ENCODE measurements around the gene PTTG1IP.
A peak's percentile ranks its signal among the peaks of the same experiment; 100 is the strongest.

Gene PTTG1IP

DNA sequence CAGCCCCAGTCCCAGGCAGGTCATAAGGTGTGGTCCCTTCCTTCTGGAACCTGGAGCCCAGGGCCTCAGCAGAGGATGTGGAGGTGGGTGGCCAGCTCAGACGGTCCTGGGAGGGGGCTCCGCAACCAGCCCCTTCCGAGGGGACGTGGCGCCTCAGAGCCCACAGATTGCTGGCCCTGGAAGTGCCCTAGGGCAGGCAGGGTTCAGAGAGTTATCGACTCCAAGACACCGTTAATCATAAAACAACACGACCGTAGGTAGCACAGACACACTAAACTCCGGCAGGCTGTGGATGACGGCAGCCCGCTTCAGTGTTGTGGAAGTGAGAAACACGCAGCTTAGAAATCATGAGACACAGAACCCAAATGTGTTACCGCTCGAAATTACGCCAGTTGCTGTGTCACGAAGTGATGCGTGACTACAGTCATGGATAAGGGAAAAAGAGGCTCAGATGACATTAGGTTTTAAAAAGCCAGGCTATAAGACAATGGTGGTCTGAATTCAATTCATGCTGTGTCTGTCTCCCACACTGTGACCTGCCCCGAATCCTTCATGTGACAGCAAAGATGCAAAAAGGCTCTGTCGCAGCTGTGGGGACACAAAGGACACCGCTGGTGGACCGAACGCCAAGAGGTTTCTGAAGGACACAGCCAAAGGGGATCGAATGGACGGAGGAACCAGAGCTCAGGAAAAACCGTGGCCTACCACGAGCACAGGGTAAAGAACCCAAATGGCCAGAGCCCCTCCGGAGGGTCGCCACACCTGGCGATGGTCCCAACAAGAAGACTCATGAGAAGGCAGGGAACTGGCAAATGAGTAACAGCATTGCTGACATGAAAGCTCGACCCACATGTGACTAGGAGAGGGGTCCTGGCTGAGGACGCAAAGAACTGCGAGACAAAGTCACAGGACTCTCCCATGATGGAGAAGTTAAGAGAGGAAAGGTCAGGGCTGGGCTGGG, 53.9 kb downstream of the PTTG1IP start:
- DNase-seq: no peak

DNA sequence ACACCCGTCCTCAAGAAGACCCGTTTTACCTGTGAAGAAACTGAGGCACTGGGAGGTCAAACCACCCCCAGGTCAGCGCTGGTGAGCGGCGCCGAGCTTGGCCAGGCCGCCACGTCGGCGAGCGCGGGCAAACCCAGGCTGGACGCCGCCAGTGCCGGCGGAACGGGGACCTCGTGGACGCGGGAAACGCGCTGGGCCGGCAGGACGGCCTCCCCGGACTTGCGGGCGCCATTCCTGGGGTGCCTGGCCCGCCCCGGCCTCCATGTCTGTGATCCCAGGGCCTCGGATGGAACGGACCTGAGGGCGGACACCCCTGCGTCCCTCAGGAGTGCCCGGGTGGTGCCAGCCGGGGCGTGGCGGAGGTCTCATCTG, 54.9 kb downstream of the PTTG1IP start:
- DNase-seq: peak in 1 of 2 experiments; percentile 9

DNA sequence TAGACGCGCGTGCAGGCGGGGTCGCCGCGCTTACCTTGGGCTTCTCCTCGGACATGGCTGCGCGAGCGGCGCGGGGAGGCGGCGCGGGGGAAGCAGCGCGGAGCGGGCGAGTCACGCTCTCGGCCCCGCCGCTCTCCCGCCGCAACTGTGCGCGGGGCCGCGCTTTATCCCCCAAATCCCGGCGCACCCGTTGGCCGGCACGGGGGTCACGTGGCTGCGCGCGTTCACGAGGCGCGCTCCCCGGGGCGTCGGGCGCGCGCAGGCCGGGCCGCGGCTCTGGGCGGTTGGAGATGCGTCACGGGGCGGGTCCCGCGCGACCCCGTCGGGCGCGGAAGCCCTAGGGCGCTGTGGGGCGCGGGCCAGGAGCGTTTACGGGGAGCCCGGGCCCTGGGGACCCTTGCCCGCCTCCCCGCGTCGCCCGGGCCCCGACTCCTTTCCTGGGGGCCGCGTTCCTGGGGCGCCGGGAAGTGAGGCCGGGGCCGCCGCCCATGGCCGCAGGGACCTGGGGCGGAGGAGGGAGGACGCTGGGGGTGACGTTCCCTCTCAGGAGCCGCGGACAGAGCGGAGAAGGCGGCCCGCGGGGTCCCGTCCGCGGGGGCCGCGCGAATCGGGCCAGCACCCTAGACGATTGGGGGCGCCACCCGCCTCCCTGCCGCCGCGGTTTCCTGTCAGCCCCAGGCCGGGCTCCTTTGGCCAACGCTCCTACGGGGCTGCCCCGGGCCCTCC, 55.4 kb downstream of the PTTG1IP start, which contains the start of gene SUMO3:
Gene SUMO3 (minus strand): TSS at position 149 of the 726 bp plus-strand sequence. CDS start 94 bp downstream, at position 55.
- peak; percentile 80 to 84 for DNase-seq

DNA sequence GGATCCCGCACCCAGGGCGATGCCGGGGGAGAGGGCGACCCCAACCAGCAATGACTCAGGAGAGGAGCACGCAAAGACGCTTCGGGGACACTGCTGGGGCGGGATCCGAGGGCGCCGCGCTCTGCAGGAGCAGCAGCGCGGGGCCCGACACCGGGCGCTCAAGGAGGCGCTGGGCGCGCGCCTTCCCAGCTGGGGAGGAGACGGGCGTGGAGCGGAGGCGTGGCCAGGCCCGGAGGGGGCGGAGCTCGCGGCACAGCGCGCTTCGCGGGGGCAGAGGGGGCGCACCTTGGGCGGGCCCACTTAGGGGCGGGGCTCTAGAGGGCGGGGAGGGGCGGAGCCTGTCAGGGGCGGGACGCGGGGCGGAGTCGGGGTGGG, 56.0 kb downstream of the PTTG1IP start:
- DNase-seq: peak; percentile 90 to 95

DNA sequence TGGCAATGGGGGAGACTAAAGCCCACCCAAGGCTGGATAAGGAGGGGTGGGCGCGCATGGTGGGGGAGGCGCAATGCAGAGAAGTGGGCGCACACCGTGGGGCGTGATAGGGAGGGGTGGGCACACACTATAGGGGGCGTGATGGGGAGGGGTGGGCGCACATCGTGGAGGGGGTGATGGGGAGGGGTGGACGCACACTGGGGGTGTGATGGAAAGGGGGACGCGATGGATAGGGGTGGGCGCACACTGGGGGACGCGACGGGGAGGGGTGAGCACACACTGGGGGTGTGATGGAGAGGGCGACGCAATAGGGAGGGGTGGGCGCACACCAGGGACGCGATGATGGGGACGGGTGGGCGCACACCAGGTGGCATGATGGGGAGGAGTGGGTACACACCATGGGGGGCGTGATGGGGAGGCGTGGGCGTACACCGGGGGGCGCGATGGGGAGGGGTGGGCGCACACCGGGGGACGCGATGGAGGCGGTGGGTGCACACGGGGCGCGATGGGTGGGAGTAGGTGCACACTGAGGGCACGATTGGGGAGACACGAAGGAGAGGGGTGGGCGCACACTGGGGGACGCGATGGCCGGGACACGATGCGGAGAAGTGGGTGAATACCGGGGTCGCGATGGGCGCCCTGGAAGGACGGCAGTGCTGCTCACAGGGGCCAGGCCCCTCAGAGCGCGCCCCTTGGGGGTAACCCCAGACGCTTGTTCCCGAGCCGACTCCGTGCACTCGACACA, 56.6 kb downstream of the PTTG1IP start:
- no peak for DNase-seq

DNA sequence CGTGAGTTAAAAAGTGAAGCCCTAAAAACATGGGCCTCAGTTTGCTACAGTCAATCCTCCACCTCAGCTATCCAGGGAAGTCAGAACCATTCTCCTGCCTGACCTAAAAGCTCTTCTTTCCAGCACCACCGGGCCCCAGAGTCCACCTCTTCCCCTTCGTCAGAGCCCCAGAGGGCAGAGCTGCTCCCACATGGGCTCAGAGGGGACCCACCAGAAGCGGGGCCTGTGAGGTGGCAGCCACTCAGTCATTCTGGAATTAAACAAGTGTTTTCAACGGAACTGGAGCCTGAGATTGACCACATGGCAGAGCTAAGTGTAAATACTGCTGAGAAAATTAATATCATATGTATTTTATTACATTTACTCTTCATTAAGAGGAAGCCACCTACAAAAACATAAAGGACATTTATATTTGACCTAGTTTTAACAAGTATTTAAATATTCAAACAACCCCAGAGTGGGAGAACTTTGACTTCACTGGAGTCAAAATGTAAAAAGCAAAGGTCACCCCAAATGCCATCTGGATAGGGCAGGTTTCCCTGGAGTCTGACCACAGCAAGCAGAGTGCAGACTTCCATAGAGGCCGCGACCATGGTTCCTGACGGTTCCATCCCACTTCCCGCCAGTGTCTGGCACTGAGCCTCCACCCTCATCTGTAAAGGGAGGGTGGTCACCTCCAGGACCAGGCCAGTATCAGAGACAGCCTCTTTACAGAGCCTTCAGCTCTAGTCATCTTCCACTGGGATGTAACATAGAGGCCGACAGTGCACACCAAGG, 57.5 kb downstream of the PTTG1IP start:
- DNase-seq: no peak

DNA sequence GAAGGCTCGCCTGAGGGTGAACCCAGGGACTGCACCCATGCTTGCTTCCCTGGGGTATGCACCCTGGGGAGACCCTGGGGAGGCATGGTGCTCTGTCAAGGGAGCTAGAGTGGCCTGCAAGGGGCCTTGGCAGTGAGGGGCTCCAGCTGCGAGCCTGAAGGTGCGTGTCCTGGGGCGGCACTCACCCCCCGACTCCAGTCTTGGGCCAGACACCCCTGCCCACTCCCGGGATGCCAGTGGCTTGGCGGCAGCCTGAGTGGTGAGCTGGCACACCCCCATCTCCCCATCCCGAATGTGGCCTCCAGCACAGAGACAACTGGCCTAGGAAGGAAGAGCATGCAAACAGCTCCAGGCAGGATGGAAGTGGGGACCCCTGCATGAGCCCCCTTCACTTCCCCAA, 58.3 kb downstream of the PTTG1IP start:
- DNase-seq: no peak

DNA sequence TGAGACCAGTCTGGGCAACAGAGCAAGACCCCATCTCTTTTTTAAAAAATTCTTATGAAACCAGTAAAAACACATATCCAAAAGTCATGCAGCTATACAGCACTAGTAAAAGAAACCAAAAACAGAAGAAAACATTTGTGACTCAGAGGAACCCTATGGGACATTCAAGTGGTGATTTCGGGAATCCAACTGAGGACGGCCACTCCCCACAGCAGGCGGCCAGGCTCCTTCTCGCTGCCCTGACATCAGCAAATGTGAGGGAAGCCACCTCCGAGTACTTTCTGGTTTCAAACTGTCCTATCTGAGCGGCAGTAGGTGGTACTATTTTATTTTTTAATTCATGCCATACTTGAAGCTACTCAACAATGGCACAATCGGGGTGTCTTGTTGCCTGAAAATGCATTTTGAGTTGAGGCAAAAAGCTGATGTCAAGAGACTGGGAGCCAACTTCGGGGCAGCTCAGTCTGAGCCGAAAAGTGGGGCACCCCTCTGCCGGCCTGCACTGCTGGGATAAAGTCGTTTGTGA, 58.9 kb downstream of the PTTG1IP start:
- no peak for DNase-seq

DNA sequence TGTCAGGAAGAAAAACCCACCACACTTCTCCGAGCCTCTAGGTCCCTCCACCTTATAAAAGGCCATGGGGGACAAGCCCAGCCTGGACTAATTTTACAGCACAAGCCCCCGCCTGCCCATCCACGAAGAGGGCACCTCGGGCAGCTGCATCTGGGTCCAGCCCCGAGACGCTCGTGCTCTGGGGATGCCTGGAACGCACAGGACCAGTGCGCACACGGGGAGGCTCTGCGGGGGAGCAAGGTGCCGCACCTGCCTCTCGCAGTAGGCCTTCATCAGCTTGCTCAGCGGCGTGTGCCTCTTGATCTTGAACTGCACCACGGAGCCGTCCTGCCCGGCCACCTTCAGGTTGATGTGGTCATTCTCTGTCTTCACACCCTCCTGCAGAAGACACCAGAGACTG, 59.8 kb downstream of the PTTG1IP start:
- no peak for DNase-seq

DNA sequence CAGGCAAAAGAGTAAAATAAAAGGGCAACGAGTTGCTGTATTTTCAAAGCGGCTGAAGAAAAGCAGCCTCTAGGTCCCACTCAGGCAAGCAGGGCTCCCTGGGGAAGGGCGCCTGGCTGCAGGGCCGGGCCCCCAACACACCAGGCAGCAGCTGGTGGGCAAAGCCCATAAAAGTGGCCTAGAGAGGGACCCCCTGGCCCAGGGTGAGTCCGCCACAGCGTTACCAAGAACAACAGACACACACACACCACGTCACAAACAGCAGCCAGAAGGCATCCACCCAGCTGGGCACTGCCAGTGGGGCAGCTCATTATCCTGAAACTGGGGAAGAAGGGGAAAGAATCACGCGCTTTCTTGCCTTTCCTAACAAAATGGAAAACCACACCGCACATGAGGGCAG, 60.3 kb downstream of the PTTG1IP start:
- no peak for DNase-seq

DNA sequence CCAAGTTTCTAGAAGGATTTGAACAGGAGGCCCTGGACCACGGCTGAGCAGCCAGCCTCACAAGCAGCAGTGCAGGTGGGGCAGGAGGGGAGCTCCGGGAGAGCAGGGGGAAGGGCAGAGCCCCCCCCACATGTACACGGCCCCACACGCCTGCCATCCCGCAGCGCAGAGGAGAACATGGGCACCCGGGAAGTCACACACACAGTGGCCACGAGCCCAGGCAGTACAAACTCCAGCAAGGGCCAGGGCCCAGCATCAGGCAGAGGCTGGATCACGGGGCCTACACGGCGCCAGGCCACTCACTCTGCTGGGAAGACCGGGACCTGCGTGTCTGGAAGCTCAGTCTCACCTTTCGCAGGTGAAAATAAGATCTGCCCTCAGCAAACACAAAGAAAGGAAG, 60.9 kb downstream of the PTTG1IP start:
- no peak for DNase-seq

DNA sequence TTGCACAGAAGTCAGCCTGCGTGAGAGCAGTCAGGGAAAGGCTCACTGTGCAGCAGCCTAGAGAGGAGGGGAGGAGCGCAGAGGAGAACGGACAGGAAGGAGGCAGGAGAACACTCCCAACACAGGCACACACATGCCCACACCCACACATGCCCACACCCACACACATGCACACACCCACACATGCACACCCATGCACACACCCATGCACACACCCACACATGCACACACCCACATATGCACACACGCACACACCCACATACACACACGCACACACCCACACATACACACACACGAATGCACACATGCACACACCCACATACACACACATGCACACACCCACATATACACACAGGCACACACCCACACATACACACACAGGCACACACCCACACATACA, 62.7 kb downstream of the PTTG1IP start:
- DNase-seq: peak in 1 of 2 experiments; percentile 8

DNA sequence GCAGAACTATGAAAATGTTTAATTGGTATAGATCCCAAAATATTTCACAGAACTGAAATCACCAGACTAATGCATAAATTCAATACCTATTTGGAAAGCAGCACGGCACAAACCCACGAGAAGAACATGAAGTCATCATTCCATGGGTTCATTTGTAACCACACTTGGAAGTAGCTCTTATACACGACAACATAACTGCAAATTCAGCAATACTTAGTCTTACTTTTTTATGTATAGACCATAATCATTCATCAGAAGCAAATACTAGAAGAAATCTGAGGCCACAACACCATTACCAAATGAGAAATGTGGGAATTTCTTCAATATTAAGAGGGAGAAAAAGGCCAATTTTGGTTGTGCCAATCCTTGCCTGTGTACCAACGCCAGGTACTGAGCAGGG, 67.6 kb downstream of the PTTG1IP start:
- DNase-seq: no peak

DNA sequence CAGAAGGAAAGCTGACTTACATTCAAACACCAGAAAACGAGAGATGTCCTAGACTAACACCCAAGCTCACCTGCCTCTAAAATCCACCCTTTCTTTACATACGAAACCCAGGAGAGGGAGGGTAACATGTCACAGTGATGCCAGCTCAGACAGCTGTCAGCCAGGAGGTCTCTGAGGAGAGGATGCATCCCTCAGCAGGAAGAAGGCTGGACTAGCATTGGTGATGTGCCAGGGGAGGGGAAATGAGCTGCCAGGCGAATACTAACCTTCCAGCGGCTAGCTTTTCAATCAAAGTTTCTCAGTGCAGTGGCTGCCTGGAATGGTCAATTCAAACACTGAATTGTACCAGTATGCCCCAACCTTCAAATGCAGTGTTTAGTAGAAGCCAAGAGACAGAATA, 68.3 kb downstream of the PTTG1IP start:
- DNase-seq: no peak

DNA sequence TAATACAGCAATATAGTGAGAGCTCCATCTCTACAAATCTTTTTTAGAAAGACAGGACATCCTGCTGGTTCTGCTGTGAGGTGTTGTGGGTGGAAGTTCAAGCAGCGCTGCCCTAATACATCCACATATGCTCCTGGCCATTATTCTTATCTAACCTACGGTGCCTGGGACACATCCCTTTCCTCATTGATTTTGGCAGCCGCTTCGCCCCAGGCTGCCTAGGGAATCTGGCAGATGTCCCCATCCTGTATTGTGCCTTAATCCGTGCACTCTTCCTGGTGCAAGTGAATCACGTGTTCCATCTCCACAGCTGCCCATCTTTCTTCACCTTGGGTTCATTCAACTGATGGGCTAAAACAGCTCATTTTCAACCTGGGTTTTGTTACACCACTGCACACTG, 68.7 kb downstream of the PTTG1IP start:
- no peak for DNase-seq

DNA sequence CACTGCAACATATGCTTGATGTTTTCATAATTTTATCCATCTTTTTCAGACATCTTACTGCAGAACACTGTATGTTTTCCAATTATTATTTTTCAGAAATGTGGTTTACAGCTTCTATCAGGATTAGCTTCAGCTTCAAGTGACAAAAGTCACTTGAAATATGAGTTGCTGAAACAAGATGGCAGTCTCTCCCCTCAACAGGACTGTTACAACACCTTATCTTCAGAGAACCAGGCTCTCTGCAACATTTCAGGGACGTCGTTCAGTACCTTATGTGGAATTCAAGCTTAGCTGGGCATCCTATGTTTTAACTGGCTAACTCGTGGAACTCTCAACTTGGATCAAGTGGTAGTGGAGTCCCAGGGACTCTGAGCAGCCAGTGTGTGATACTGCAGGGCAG, 69.8 kb downstream of the PTTG1IP start:
- DNase-seq: no peak

DNA sequence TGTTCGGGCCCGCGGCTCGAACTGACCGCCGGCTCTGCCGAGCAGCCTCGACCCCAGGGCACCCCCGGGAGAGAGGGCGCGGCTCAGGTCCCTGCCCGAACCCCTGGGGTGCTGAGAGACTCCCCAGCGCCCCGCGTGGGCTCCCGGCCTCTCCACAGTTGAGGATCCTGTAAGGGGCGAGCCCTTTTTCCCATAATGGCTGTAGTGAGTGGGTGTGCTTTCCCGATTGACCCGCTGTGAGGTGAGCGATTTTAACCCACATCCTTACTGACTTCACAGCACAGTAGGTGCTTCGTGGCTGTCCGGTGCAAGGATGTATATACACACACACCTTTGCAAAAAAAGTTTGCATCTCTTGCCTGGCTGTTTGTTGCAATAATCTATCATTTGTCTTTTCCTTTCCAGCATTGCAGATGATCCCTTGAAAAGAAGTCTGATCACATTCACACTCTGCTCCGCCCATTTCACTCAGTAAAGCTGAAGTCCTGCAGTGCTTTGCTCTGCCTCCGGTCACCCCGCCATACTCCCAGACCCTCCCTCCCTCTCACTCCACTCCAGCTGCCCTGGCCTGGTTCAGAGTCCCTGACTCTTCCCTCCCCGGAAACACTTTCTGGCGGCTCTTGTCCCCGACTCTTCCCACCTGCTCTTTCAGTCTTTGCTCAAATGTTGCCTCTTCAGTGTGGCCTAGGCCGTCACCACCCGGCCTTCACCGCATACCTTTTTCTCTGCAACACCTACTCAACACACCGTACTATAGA, 70.9 kb downstream of the PTTG1IP start:
- DNase-seq: no peak

DNA sequence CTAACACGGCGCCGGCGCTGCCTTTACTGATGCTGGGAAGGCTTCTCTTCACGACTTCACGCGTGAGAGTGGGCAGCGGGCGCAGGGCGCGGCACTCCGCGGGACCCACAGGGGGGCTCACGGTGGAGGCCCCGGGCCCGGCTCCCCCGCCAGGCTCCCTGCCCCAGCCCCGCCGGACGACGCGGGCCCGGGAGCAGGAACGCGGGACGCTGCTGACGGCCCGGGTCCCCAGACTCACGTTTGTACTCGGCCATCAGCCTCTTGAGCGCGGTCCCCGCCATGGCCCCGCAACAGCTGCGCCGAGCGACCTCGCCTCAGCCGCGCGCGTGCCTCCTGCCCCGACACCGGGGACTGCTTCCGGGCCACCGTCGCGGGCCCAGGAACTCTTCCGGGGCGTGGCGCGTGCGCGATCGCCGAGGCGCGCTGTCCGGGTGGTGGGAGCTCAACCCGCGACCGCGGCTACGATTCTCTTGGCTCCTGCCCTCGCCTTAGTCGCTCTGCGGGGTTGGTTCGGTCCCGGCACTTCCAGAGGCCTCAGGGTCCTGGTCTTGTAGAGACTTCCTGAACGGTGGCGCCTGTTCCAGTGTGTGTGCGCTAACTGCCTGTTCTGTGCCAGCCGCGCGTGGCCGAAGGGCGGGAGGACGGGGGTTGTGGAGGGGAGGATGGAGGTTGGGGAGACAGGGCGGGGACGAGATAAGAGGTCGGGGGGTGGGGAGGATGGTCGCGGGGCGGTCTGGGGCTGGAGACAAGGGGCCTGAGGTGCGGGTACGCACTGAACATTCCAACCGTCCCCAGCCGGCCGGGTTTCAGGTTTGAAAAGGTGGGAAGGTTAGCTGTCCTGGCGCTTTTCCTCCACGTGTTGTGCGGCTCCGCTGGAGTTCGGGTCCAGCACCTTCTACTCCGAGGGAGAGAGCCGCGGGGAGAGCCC, 71.8 kb downstream of the PTTG1IP start, which contains the start of gene UBE2G2:
Gene UBE2G2 (minus strand): TSS at position 353 of the 928 bp plus-strand sequence. CDS start 72 bp downstream, at position 281.
- peak; percentile 83 to 89 for DNase-seq

DNA sequence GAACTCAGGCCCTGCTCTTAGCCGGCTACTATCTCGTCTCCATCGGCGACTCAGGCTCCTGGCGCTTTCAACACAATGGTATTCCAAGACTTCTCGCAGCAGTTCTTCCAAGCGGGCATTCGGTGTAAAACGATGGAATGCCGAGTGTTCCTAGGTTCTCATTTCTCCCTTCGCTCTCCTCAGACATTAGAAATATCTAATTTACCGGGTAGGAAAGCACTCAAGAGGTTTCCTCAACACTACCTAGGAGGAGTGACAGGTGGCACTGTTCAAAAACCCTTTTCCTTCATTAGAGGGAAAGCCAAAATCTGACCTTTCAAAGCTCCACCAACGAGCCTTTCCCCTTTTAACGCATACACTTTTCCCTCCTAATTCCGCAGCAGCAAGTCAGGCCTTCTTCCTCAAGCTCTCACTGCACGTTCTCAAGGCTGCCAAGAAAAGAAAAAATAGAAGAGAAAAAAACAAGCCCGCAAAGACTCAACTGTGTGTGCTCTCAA, 72.5 kb downstream of the PTTG1IP start:
- no peak for DNase-seq

DNA sequence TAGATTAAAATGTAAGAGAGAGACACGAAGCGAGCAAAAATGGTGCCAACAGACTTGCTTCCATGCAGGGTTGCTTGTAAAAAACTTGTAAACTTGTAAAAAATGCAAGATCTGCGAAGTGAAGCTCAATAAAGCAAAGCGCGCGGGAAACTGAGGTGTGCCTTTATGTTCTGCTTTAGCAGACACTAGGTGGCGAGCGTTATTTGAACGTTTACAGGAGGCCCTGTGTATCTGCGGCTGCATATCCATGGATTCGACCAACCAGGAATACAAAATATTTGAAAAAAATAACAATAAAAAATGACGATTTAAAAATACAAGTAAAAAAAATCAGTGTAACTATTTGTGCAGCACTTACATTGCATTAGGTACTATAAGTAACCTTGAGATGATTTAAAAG, 73.4 kb downstream of the PTTG1IP start:
- no peak for DNase-seq

All from stimulated activated CD4-positive, alpha-beta T cell treated with anti-CD3 and anti-CD28 coated beads, Interleukin-4, amount 100 ng/mL, for 4 hours (primary cell).